ENCODE measurements around the gene CDK15.
"Not testable (repeated sequence)": the region's sequence is repeated elsewhere in the genome, so short reads cannot be mapped to it uniquely, and the experiment has no call there.

The CDK15 gene

DNA sequence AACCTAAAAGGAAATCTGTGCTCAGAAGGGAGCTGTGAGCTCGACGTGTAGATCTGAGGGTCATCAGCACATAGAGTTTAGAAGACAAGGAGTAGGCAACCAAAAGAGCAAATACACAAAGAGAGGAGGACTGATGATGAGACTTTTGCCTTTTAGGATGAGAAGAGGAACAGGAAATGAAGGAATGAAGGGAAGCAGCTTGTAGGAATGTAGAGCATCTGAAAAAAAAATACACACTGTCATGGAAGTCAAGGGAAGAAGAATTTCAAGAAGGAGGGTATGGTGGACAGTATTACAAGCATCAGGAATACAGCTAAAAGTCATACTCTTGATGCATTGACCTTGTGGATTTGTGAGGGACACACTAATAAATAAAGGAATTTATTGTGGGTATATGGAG lies 21.9 kb downstream of the CDK15 start:
- no peak for DNase-seq (ENCODE audit: low spot score)

DNA sequence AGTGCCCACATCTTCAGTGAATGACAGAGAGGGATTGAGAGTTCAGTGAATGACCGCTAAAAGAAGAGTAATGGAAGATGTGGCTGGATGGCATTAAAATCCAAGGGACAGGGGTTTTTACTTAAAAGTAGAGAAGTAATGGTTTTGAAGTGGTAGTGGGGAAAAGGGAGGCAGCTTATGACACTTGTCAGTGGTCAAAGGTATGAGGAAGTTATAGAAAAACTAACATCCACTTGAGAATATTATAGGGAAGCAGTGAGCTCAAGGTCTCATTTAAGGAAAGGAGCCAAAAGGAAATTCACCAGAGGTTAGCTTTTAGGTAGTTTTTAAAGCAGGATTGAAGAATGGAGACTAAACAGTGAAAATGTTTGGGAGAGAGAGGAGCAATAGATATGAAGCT lies 24.3 kb downstream of the CDK15 start:
- no peak for DNase-seq (ENCODE audit: low spot score)

DNA sequence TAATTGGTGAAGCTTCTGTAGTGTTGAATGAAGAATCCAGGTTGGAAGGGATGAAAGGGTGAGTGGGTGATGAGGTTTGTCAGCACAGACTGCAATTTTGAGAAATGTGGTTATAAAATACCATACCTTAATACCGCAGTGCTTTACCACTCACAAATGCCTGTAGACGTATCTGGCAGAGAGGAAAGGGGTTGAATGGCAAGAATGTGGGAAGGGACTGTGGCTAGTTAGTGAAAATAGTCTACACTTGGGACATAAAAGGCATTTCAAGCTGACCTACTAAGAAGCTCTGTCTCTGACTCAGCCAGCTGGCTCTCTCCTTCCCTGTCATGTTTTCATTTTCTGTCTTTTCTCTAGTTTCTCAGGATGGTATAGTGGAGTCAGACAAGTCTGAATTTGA lies 25.1 kb downstream of the CDK15 start:
- DNase-seq (ENCODE audit: low spot score) = no peak

DNA sequence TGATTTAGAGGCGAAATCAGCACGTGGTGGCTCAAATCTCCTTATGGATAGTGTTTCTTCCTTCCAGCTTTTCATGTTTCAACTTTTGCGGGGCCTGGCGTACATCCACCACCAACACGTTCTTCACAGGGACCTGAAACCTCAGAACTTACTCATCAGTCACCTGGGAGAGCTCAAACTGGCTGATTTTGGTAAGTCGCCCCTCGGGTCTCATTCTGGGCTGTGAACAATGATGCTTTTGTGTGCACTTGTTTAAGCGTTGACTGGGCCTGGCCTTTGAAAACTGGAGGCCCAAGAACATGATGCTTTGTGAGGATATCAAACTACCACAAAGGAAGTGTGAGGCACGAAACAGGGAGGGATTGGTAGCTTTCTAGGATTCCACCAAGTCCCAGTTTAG lies 27.4 kb downstream of the CDK15 start:
- no peak for DNase-seq (ENCODE audit: low spot score)

DNA sequence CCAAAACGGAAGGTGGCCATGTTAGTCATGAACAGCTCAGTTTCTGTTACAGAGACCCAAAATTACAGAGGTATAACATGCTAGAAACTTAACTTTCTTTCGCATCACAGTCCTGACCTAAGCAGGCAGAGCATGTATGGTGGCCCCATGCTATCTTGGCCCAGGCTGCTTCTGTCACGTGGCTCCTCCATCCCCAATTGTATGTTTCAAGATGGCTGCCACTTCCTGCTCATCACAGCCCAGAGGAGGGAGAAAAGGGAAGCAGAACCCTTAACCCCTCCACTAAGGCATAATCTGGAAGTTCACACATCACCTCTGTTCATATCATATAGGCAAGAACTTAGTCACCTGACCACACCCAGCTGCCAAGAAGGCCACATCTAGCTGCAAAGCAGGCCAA lies 28.7 kb downstream of the CDK15 start:
- no peak for DNase-seq (ENCODE audit: low spot score)

DNA sequence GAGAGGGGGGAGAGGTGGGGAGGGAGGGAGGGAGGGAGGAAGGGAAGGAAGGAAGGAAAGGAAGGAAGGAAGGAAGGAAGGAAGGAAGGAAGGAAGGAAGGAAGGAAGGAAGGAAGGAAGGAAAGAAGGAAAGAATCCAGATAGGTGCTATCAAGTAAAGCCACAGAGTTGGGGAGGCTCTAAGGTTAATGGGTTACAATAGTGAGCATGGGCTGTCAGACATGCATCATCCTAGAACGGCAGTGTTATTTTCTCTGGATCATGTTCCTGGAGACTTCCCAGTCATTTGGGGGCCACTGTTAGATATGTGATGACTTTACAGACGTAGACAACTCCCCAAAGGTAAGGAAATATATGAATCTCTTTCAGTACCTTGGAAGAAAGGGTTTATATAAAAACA lies 31.1 kb downstream of the CDK15 start:
- no peak for DNase-seq (ENCODE audit: low spot score)

DNA sequence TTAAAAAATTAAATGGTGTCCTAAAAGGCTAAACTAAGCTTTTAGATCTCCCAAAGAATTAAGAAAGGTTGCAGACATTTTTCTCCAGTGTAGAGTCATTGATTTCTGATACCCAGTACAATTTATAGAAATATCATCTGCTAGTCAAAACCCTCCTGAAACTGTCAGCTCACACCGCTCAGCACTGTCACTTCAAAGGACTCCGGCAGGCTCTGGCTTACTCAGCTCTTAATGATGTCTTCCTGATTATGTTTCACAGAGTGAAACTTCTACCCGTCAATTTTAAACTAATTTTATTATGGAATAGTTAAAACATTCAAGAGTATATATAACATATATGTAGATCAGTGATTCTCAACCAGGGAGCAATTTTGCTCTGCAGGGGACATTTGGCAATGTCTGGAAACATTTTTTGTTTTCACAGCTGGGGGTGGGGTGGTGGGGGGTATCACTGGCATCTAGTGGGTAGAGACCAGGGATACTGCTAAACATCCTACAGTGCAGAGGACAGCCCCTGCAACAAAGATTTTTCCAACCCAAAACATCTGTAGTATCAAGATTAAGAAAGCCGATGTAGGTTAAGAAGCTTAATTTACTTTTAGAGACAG lies 31.6 kb downstream of the CDK15 start:
- no peak for DNase-seq (ENCODE audit: low spot score)

DNA sequence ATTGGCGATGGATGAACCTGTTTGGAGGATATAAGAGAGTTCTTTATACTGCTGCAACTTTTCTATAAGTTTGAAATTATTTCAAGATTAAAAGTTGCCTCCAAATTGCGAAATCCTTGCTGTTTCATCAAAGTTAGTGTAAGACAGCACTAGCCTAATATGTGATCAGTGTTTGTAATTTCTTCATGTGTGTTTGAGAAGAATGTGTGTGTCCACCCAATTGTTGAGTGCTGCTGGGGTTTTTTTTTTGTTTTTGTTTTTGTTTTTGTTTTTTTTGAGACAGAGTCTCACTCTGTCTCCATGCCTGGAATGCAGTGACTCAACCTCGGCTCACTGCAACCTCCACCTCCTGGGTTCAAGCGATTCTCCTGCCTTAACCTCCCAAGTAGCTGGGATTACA lies 33.4 kb downstream of the CDK15 start:
- DNase-seq (ENCODE audit: low spot score) = no peak

DNA sequence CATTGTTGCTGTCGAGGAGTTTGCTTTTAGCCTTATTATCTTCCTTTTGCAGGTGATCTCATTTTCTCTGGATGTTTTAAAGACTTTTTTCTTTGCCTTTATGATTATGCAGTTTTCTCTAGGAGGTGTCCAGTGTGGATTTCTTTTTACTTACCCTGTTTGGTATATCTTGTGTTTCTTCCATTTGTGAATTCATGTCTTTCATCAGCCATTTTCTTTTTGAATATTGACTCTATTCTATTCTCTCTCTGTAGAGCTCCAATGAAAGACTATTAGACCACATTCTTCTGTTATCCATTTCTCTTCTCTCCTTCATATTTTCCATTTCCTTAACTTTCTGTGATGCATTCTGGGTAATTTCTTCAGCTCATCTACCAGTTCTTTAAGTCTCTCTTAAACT lies 34.4 kb downstream of the CDK15 start:
- no peak for DNase-seq (ENCODE audit: low spot score)

DNA sequence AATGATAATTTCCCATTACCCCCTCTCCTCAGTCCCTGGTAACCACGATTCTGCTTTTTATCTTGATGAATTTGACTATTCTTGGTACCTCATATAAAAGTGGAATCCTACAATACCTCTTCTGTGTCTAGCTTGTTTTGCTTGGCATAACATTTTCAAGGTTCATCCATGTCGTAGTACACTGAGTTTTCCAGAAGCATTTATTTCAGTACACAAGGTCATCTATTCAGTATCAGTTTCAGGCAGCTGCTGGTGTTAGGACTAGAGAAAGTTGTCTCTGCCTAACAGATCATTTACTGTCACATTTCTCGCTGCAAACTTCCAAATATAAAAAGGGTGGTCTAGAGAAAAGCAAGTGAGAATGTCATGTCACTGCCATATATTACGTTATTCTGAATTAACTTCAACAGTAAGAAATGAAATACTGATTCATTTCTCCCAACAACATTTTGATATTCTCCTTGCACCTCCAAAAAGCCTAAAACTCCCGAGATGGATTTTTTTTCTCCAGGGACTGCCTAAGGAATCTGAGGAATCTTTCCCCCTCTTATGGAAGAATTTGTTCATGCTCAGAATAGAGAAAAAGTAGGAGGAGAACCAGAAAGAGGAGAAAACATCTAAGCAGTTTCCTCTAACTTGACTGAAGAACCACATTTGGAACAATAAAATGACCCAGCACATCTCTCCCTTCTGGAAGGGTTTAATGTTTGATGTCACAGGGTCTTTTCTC lies 36.0 kb downstream of the CDK15 start:
- DNase-seq (ENCODE audit: low spot score) = no peak

DNA sequence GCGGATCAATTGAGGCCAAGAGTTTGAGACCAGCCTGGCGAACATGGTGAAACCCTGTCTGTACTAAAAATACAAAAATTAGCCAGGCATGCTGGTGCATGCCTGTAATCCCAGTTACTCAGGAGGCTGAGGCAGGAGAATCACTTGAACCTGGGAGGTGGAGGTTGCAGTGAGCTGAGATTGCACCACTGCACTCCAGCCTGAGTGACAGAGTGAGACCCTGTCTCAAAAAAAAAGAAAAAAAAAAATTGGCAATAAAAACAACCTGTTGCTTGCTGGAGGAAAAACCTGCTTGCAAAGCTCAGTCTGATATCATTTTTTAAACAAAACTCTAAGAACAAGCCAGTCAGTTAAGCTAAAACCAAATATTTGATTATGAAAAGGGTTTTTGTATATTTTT lies 38.6 kb downstream of the CDK15 start:
- DNase-seq (ENCODE audit: low spot score) = not testable (repeated sequence)

DNA sequence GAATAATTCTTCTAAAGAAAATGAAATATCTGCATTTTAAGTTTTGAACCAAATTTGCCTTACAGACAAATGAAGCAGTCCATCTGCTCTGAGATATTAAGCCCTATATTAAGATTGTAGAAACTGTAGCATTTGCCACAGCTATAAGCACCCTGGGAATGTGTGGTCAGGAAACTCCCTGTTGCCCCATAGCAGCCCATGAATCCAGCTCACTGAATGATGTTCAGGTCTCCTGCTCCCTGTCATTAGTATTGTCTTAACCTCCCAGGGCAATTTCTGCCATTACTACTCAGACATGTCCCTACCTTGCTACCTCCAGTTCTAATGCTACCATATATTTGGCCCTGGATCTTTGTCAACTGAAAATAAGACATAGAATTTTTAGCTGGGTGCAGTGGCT lies 41.1 kb downstream of the CDK15 start:
- no peak for DNase-seq (ENCODE audit: low spot score)

DNA sequence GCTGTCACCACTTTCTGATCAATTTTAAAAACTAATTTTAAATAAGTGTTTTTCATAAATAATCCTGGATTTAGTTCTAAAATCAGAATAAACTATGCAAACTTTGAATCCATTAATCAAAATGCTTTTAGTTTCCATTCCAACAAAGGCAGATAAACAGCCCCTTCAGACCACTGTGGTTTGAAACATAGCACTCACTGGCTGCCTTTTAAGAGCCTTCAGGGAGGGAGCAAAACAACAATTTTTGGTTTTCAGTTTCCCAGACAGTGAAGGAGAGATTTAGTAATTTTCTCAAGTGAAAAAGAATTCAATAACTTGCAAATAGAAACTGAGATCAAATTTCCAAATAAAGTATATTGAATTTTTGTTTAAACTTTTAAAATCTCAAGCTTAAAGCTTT lies 46.1 kb downstream of the CDK15 start:
- no peak for DNase-seq (ENCODE audit: low spot score)

DNA sequence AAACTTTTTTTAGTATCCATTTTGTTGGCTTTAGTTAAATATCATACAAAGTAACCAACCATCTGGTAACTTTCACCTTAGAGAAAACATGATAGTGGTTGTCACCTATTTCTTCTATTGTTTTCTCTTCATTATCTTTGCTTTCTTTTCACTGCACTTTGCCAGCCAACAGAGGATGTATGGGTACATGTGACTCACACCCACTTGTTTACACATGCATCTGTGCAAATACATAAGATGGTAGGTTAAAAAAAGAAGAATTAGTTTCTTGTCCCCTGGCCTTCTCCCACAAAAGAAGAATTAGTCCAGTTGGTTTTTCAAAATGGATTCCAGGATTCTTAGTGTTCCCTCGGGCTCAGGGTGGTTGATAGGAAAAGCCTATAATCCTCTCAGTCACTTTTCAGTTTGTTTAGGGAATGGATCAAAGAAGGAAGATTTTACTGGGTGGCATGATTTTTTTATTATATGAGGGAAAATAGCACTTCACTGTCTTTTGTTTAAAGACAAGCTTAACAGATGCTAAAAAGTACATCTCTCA lies 46.6 kb downstream of the CDK15 start:
- DNase-seq (ENCODE audit: low spot score) = no peak

DNA sequence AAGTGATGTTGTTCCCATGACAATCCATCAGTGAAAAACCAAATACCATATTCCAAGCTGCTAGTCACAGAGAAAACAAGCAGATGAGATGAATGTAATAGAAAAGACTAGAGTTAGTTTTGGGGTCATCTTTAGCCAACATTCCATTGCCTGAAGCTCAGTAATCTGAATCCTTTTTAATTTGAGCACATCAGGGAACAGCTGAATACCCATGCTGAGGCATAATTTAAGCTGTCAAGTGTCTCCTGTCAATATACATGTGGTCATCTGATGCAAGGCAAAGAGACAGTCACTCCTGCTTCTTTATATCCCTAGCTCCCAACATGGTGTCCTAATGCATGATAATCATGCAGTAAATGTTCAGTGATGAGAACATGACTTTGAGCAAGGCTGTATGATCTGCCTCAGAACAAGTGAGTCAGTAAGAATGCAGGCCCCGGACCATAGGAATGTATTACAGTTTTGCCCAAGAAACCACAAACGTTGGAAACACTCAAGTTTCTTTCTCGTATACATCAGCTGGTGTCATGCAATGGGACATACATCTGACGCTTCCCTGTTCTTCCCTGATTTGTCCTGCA lies 48.0 kb downstream of the CDK15 start:
- no peak for DNase-seq (ENCODE audit: low spot score)

DNA sequence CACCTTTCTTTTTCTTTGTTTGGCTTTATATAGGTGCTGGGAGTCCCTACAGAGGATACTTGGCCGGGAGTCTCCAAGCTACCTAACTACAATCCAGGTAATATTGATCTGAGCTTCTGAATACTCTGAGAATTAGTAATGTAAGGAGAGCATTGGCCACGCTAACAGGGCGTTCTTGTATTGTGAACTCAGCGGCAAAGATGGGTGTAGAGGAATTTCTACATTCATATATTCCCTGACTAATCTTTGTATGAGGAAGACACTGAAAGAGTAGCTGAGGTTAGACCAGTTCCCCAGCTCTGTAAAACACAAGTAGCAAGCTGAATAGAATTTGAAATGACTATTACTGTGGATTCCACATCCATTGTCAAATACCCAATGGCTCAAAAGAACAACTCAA lies 48.5 kb downstream of the CDK15 start:
- DNase-seq (ENCODE audit: low spot score) = no peak

DNA sequence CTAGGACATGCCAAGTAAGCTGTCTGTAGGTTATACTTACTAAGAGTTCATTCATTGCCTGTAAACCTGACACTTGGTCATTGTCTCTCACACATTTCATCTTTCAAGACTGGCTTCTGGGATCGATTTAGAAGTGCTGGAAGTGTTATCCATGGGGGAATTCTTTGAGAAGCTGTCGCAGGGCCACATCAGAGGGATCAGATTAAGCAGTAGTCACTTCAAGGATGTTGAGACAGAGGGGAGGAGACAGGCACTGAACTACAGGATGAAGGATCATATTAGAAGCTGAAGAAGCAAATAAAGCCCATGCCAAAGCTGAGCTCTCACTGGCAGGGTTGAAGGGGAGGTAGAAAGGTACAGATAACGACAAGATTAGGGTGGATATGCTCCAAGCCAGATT lies 49.0 kb downstream of the CDK15 start:
- DNase-seq (ENCODE audit: low spot score) = no peak

DNA sequence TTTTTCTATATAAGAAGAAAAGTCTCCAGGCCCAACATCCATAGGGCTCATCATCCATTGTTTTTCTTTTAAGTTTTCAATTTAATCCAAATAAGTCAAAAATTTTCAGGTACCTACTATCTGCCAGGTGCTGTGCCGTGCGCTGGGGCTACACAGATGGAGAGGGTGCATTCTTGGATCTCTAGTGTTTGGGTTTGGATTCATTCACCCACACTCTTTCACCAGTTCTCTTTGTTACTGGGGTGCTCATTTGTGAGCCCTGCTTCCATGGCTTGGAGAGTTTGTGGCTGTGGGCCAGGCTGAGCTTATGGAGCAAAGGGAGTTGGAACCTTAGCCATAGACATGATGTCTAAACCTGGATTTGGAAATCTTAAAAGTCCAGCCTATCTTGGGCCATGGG lies 51.0 kb downstream of the CDK15 start:
- no peak for DNase-seq (ENCODE audit: low spot score)

DNA sequence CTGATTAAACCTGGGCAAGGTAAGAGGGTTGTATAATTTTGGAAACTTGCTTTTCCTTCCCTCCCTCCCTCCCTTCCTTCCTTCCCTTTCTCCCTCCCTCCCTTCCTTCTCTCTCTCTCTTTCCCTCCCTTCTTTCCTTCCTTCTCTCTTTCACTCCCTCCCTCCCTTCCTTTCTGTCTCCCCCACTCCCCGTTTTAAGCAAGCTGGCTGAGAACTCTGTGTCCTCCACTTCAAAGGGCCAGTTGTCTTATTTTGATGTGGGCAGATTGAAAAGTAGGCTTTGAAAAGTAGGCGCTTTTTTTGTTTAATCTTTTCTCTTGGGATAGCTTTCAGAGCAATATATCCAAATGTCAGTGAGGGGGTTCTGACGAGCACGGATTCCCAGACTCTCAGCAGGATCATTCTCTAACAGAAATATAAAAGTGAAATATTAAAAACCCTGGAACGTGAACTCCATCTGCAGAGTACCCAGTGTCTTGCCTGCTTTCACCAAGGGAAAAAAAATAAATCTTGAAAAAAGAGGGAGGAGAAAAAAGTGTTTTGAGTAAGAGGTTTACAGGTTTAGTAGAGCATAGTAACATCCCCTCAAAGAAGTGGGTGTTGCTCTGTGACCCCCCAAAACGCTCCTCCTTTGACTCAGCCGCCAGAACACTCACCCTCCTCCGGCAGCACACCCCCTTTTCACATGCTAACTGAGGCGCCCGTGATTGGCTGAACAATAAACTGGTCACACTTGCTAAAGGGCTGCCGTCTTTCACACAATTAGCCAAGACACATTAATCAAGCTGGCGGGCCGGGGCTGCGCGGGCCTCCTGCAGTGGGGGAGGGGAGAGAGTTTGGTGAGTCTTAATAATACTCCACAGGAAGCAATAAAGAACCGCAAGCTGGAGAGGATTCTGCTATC lies 52.2 kb downstream of the CDK15 start:
- DNase-seq (ENCODE audit: low spot score) = no peak

DNA sequence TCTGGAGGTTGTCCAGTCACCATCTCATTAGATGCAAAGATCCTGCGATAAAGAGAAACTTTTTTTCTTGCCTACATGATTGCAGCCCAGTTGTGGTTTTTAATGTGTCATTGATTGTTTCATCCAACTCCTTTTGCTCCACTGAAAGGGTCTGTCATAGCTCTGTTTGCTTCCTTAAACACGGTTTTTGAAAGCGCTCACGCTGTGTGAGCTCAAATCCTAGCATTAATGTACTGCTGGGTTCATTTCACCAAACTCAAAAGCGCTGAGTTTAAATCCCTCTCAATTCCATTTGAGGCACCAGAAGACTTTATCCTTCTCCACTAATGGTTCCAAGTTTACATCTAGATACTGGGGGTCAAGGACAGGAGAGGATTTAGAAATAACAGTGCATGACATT lies 53.6 kb downstream of the CDK15 start:
- DNase-seq (ENCODE audit: low spot score) = no peak

DNA sequence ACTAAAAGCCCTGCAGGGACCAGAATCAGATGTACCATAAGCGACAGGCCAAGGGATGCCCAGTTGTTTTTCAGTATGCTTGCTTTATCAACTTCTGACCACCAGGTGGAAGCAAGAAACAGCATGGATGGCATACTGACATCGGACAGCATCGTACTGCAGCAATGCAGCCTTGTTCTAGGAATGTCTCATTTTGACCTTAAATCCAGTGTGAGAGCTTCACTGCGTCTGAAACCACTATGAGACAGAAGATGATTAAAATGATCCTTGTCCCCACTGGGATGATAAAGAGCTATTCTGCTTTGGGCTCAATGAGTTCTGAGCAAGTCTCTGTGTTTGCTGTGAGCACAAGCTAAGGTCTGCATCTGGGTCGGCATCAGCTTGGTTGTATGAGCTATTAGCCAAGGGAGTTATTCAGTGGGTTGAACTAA lies 54.3 kb downstream of the CDK15 start:
- DNase-seq (ENCODE audit: low spot score) = peak; percentile 64

DNA sequence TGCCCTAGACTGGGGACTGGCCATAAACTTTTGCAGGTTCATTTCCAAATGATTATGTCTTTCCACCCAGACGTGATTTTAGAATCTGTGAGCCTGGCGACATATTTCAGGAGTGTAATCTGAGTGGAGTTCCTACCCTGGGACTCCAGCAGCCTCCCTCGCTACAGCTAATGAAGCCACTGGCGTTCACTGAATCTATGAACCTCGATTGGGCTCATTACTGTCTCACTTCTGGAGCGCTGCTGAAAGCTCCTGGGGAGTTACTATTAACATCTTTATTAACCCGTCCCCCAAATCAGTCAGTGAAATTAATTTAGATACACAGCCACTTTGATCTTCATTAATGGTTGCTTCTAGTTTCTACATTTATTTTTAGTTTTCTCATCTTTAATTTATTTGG lies 56.5 kb downstream of the CDK15 start:
- DNase-seq (ENCODE audit: low spot score) = no peak
